Measurements from ENCODE around the gene LIN28B. TPM values are rescaled to one million over a fixed set of nuclear protein-coding genes. Genes with fewer than 3 reads are reported as not detected.

The LIN28B gene
- total and polyA plus RNA-seq, 7 donors = not detected

DNA sequence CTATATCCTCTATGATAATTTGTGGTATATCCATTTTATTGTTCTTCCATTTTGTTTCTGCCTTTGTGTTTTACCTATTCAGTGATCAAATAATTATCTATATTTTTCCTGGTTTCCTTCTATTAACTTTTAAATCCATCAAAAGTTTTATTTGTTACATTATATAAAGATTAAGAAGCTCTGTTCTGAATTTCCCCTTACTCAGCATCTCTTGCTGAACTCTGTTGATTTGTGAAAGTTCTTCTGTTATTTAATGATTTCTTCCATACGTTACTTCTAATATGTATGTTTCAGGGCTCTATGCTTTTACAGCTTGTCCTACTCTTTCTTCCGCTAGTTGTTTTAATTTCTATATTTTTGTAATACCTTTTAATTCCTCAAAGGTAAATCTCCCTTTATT lies 87.1 kb downstream of the LIN28B start:
- DNase-seq = no peak
- H3K9me3 ChIP-seq = no peaks in the 10 kb centered on the region
- no peaks in the 10 kb centered on the region for H3K27me3 ChIP-seq
- intact Hi-C loops (cut with DNase I) = no loop called here
- H3K4me1 ChIP-seq = no peaks in the 10 kb centered on the region
- H3K36me3 ChIP-seq = no peaks in the 10 kb centered on the region
- WGBS, 2 donors = 94 to 98% methylated on average over 2 of the region's 2 CpGs
- H3K4me3 ChIP-seq = no peak overlapping the region
- H3K27ac ChIP-seq = no peak overlapping the region
- TF ChIP-seq POLR2A (IDR thresholded peaks at IDR 0.05) = no peak
- TF ChIP-seq, protein P1, sequence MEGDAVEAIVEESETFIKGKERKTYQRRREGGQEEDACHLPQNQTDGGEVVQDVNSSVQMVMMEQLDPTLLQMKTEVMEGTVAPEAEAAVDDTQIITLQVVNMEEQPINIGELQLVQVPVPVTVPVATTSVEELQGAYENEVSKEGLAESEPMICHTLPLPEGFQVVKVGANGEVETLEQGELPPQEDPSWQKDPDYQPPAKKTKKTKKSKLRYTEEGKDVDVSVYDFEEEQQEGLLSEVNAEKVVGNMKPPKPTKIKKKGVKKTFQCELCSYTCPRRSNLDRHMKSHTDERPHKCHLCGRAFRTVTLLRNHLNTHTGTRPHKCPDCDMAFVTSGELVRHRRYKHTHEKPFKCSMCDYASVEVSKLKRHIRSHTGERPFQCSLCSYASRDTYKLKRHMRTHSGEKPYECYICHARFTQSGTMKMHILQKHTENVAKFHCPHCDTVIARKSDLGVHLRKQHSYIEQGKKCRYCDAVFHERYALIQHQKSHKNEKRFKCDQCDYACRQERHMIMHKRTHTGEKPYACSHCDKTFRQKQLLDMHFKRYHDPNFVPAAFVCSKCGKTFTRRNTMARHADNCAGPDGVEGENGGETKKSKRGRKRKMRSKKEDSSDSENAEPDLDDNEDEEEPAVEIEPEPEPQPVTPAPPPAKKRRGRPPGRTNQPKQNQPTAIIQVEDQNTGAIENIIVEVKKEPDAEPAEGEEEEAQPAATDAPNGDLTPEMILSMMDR (IDR thresholded peaks at IDR 0.05) = no peak
- no peak for TF ChIP-seq EP300 (IDR thresholded peaks at IDR 0.05)
- no peak for TF ChIP-seq POLR2AphosphoS5 (IDR thresholded peaks at IDR 0.05)

DNA sequence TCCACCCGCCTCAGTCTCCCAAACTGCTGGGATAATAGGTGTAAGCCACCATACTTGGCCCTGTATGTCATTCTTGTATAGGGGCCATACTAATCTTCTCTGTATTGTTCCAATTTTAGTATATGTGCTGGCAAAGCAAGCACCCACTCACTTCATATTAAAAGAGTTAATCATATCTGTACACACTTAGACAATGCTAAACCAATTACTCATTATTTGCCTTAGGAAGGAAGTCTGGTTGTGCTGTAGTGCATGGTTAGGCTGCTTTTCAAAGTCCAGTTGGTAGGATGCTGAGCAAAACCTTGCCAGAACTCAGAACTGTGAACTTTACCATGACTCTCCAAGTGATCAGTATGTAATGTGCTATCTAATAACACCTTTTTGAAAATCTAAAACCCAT lies 88.6 kb downstream of the LIN28B start:
- Histone ChIP-seq H3K9me3 (no peaks in the 10 kb centered on the region), H3K27me3 (no peaks in the 10 kb centered on the region), H3K27ac (no peak overlapping the region), H3K4me3 (no peak overlapping the region), H3K4me1 (no peaks in the 10 kb centered on the region), H3K36me3 (no peaks in the 10 kb centered on the region)
- no peak for DNase-seq
- intact Hi-C loops (cut with DNase I) = no loop called here
- no peak for TF ChIP-seq EP300 (IDR thresholded peaks at IDR 0.05)
- TF ChIP-seq POLR2AphosphoS5 (IDR thresholded peaks at IDR 0.05) = no peak
- TF ChIP-seq, protein P1 (IDR thresholded peaks at IDR 0.05) = no peak
- no peak for TF ChIP-seq POLR2A (IDR thresholded peaks at IDR 0.05)
- WGBS, 2 donors = 91 to 92% methylated on average over 1 of the region's 1 CpG

DNA sequence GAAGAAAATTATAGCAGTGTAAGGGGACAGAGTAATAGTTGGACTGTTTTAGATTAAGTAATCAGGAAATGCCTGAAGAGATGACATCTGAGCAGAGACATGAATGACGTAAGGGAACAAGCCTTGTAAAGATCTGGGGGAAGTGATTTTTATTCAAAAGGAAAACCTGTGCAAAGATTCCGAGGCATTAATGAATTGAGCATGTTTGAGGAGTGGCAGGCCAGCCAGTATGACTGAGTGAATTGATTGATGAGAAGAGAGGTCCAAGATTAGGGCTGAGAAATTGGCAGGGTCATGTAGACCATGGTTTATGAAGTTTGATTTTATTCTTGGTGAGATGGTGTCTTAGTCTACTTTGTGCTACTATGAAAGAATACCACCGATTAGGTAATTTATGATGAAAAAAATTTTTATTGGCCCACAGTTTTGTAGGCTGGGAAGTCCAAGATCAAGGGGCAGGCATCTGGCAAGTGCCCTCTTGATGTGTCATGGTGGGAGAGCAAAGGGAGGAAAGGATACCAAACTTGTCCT lies 95.1 kb downstream of the LIN28B start:
- no peaks in the 10 kb centered on the region for H3K36me3 ChIP-seq
- TF ChIP-seq EP300 (IDR thresholded peaks at IDR 0.05) (no peak), POLR2A (IDR thresholded peaks at IDR 0.05) (no peak), POLR2AphosphoS5 (IDR thresholded peaks at IDR 0.05) (no peak)
- TF ChIP-seq, protein P1 (IDR thresholded peaks at IDR 0.05) = no peak
- no peak overlapping the region for H3K4me3 ChIP-seq
- no peaks in the 10 kb centered on the region for H3K27me3 ChIP-seq
- no peaks in the 10 kb centered on the region for H3K9me3 ChIP-seq
- intact Hi-C loops (cut with DNase I) = no loop called here
- H3K4me1 ChIP-seq = no peaks in the 10 kb centered on the region
- no peak overlapping the region for H3K27ac ChIP-seq
- no peak for DNase-seq
- WGBS, 2 donors = 78 to 81% methylated on average over 3 of the region's 3 CpGs

DNA sequence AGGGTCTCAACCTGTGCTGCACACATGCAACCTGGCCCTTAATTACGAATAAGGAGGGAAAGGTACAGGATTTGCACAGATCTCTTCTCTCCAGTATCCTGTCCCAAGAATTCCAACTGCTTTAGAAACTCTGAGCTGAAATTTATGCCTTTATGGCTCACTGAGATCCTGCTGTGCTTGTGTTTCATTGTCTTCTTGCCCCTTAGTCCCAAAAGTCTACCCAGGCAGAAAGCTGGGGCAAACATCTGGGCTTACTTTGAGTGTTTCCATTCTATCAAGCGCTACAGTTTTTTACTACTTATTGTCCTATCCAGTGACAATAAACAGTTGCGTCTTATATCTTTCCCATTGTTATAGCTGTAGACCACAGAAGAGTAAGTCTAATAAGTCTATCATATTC lies 99.7 kb downstream of the LIN28B start:
- no peaks in the 10 kb centered on the region for H3K4me1 ChIP-seq
- no peaks in the 10 kb centered on the region for H3K36me3 ChIP-seq
- H3K4me3 ChIP-seq = no peak overlapping the region
- H3K9me3 ChIP-seq = no peaks in the 10 kb centered on the region
- H3K27me3 ChIP-seq = no peaks in the 10 kb centered on the region
- no peak for DNase-seq
- H3K27ac ChIP-seq = no peak overlapping the region
- TF ChIP-seq POLR2AphosphoS5 (IDR thresholded peaks at IDR 0.05) = no peak
- no peak for TF ChIP-seq EP300 (IDR thresholded peaks at IDR 0.05)
- no peak for TF ChIP-seq POLR2A (IDR thresholded peaks at IDR 0.05)
- TF ChIP-seq, protein P1 (IDR thresholded peaks at IDR 0.05) = no peak
- intact Hi-C loops (cut with DNase I) = no loop called here
- 84 to 93% methylated on average over 3 of the region's 3 CpGs for WGBS, 2 donors

DNA sequence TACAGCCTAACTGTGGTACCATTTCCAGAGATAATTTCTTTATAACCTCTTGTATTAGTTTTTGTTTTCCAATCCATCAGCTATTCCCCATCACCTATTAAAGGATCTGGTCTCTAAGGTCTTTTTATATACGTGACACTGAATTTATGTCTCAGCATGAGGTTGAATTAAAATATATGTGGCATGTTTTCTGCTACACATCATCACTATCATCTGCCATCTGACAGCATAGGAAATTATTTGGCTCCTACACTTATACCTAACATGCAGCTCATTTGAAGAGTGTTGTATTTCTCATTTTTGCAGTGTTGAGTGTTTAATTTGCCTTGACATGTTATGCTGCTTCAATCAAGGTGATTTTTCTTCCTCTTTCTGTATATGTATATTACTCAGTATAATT lies 100.3 kb downstream of the LIN28B start:
- no peaks in the 10 kb centered on the region for H3K4me1 ChIP-seq
- H3K27ac ChIP-seq = no peak overlapping the region
- intact Hi-C loops (cut with DNase I) = no loop called here
- H3K27me3 ChIP-seq = no peaks in the 10 kb centered on the region
- no peaks in the 10 kb centered on the region for H3K36me3 ChIP-seq
- no peak overlapping the region for H3K4me3 ChIP-seq
- DNase-seq = no peak
- no peaks in the 10 kb centered on the region for H3K9me3 ChIP-seq
- WGBS, 2 donors = 91 to 96% methylated on average over 1 of the region's 1 CpG
- TF ChIP-seq POLR2A (IDR thresholded peaks at IDR 0.05) = no peak
- TF ChIP-seq, protein P1 (IDR thresholded peaks at IDR 0.05) = no peak
